Parathyroid adenoma (tissue), 2 donors: ENCODE results near the gene CXCL16.

Experiments used
- H2AFZ ChIP-seq: fragments of 300-600 bp; sonication (generic); one replicate; pipeline ENCODE4 v1.7.0; 2017; ENCODE audit warnings: antibody characterized with exemption, mild to moderate bottlenecking
- H3K27ac ChIP-seq: fragments of 300-600 bp; sonication (generic); one replicate; pipeline ENCODE4 v1.7.0; 2017
- H3K27me3 ChIP-seq: fragments of 300-600 bp; sonication (generic); one replicate; pipeline ENCODE4 v1.7.0; 2017; ENCODE audit warnings: low read length; ENCODE audit not compliant: control insufficient read depth, insufficient read depth
- H3K36me3 ChIP-seq: fragments of 300-600 bp; sonication (generic); one replicate; pipeline ENCODE4 v1.7.0; 2017; ENCODE audit warnings: low read length; ENCODE audit not compliant: control insufficient read depth, insufficient read depth
- H3K4me1 ChIP-seq: fragments of 300-600 bp; sonication (generic); one replicate; pipeline ENCODE4 v1.7.0; 2017; ENCODE audit warnings: control low read depth
- H3K4me2 ChIP-seq: fragments of 300-600 bp; sonication (generic); one replicate; pipeline ENCODE4 v1.7.0; 2017; ENCODE audit warnings: low read length
- H3K4me3 ChIP-seq: fragments of 300-600 bp; sonication (generic); one replicate; pipeline ENCODE4 v1.7.0; 2017; ENCODE audit warnings: low read depth, low read length
- H3K79me2 ChIP-seq: fragments of 300-600 bp; sonication (generic); one replicate; pipeline ENCODE4 v1.7.0; 2017; ENCODE audit warnings: control low read depth
- H3K9ac ChIP-seq: fragments of 300-600 bp; sonication (generic); one replicate; pipeline ENCODE4 v1.7.0; 2017; ENCODE audit warnings: mild to moderate bottlenecking
- H3K9me3 ChIP-seq: fragments of 300-600 bp; sonication (generic); one replicate; pipeline ENCODE4 v1.7.0; 2017; ENCODE audit warnings: low read length; ENCODE audit not compliant: control insufficient read depth
- CTCF ChIP-seq: fragments of 300-600 bp; sonication (generic); IDR thresholded peaks from one replicate; pipeline ENCODE4 v1.7.0; 2017; ENCODE audit warnings: antibody characterized with exemption, mild to moderate bottlenecking
- donor health status: primary hyperparathyroidism.

Gene CXCL16

GRCh38 chr17:4768298-4768697 is 28.6 kb upstream of the CXCL16 start:
- H3K27me3 ChIP-seq, result no peaks in the 10 kb centered on the region
- TF ChIP-seq CTCF, result no peak
- no peaks in the 10 kb centered on the region for H3K36me3 ChIP-seq
- H3K4me2 ChIP-seq, result no peak overlapping the region
- no peak overlapping the region for H3K9ac ChIP-seq
- no peaks in the 10 kb centered on the region for H3K79me2 ChIP-seq
- H3K9me3 ChIP-seq, result no peaks in the 10 kb centered on the region
- H3K4me3 ChIP-seq, result no peak overlapping the region
- H3K4me1 ChIP-seq, result peaks cover 8% of the 10 kb centered on the region
- no peak overlapping the region for H2AFZ ChIP-seq
- H3K27ac ChIP-seq, result no peak overlapping the region

- peaks cover 6% of the 10 kb centered on the region for H3K4me1 ChIP-seq
- no peak overlapping the region for H2AFZ ChIP-seq
- no peak overlapping the region for H3K4me2 ChIP-seq
- H3K27ac ChIP-seq, result no peak overlapping the region
- no peak overlapping the region for H3K4me3 ChIP-seq
- no peak overlapping the region for H3K9ac ChIP-seq
- no peaks in the 10 kb centered on the region for H3K27me3 ChIP-seq
- no peaks in the 10 kb centered on the region for H3K79me2 ChIP-seq
- TF ChIP-seq CTCF, result no peak
- no peaks in the 10 kb centered on the region for H3K36me3 ChIP-seq
- no peaks in the 10 kb centered on the region for H3K9me3 ChIP-seq
Measured at GRCh38 chr17:4766723-4767122, 27.0 kb upstream of the CXCL16 start.

GRCh38 chr17:4766201-4766600 is 26.5 kb upstream of the CXCL16 start:
- Histone ChIP-seq H3K27ac (no peak overlapping the region), H3K9ac (no peak overlapping the region), H3K79me2 (no peaks in the 10 kb centered on the region), H3K4me1 (peaks cover under 1% of the 10 kb centered on the region), H3K27me3 (no peaks in the 10 kb centered on the region), H3K4me3 (no peak overlapping the region), H3K9me3 (no peaks in the 10 kb centered on the region), H3K4me2 (no peak overlapping the region), H2AFZ (no peak overlapping the region), H3K36me3 (no peaks in the 10 kb centered on the region)
- TF ChIP-seq CTCF, result no peak

- Histone ChIP-seq H2AFZ (no peak overlapping the region), H3K27me3 (no peaks in the 10 kb centered on the region), H3K4me2 (no peak overlapping the region), H3K4me3 (no peak overlapping the region), H3K36me3 (no peaks in the 10 kb centered on the region), H3K4me1 (no peaks in the 10 kb centered on the region), H3K9me3 (no peaks in the 10 kb centered on the region), H3K79me2 (no peaks in the 10 kb centered on the region), H3K9ac (no peak overlapping the region), H3K27ac (no peak overlapping the region)
- TF ChIP-seq CTCF, result no peak
Measured at GRCh38 chr17:4764595-4764994, 24.9 kb upstream of the CXCL16 start.

GRCh38 chr17:4759776-4760236 is 20.1 kb upstream of the CXCL16 start:
- H3K9ac ChIP-seq, result no peak overlapping the region

More at GRCh38 chr17:4759776-4760236, 20.1 kb upstream of the CXCL16 start:
- no peak overlapping the region for H2AFZ ChIP-seq
- H3K9me3 ChIP-seq, result no peaks in the 10 kb centered on the region
- no peak overlapping the region for H3K27ac ChIP-seq
- H3K36me3 ChIP-seq, result no peaks in the 10 kb centered on the region
- H3K4me3 ChIP-seq, result no peak overlapping the region
- no peaks in the 10 kb centered on the region for H3K79me2 ChIP-seq
- no peaks in the 10 kb centered on the region for H3K4me1 ChIP-seq
- TF ChIP-seq CTCF, result no peak
- no peak overlapping the region for H3K4me2 ChIP-seq
- H3K27me3 ChIP-seq, result no peaks in the 10 kb centered on the region
